ENCODE measurements around the gene POC1B.

POC1B gene

DNA sequence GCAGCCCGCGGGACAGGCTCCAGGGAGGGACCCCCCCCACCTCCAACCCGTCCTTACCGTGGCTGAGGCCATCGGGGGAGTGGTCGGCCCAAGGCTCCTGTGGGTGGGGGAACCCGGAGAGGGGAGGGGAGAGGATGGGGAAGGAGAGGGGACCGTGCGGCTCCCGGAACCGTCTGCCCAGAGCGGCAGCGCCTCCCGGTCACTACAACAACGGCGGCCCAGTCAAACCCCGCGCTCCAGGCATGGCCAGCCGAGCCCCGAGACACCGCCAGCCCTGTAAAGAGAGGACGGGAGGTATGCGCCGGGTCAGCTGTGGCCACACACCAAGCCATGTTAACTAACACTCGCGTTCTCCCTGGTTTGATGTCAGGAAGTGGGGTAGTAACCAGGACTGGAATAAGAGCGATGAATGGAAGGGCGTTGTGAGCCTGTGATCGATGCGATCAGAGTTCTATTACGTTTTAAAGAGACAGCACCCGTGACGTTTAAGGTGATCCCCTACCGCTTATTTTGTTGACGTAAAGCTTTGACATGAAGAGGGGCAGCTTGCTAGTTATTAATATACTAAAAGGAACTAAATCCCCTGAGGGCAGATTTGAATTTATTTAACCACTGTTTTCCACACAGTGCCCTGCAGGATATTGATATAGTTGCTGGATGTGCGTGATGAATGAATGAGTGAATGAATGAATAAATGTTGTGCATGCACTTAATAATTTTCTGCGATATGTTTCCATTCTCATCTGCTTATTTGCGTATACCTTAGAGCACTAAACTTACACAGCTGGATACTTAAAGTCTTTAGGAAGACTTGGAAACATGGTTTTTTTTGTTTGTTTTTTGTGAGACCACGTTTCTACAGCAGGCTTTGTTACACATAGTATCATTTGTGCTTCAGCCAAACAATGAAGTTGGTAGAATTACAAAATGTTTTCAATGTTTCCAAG, at the start of gene POC1B:
POC1B (minus strand) TSS at position 224 of the 947 bp plus-strand sequence; CDS start at position 72, 152 bp downstream.
- DNase-seq (ENCODE audit: low spot score): peak; percentile 85

DNA sequence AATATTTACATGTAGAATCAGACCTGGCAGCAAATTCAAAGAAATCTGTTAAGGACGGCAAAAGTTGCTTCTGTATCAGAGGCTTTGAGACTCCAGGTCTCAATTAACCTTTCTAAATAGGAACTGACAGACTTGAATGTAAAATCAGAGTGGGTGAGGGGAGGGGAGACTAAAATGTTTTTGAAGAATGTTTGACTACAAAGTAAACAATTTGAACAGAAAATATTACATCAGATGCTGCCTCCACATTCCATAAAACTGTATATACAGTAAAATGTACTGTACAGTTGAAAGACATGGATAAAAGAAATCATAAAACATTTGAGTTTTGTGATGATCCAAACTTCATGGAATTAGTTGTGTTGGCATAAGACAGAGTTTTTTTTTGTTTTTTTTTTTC, 49.5 kb upstream of the POC1B start:
- DNase-seq (ENCODE audit: low spot score): no peak

DNA sequence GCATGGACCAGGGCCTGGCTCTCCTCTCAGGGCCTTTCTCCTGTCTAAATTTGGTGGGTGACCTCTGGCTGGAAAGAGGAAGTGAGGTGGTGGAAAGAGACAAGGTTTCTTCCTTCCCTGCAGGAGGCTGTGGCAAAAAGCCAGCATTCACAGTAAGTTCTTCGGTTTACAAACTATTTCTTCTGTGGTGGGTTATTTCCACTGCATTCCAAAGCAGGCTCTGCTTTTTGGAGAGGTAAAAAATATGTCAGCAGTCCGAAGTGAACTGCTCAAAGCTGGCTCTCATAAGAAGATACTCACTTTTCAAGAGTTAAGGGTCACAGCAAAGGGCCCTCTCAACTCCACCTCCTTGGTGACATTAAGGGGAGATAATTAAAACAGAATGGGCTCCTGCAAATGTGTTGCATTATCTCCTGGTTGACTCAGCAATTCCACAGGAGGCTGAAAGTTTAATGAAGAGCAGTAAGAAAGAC, 48.9 kb upstream of the POC1B start:
- DNase-seq (ENCODE audit: low spot score): peak; percentile 15

DNA sequence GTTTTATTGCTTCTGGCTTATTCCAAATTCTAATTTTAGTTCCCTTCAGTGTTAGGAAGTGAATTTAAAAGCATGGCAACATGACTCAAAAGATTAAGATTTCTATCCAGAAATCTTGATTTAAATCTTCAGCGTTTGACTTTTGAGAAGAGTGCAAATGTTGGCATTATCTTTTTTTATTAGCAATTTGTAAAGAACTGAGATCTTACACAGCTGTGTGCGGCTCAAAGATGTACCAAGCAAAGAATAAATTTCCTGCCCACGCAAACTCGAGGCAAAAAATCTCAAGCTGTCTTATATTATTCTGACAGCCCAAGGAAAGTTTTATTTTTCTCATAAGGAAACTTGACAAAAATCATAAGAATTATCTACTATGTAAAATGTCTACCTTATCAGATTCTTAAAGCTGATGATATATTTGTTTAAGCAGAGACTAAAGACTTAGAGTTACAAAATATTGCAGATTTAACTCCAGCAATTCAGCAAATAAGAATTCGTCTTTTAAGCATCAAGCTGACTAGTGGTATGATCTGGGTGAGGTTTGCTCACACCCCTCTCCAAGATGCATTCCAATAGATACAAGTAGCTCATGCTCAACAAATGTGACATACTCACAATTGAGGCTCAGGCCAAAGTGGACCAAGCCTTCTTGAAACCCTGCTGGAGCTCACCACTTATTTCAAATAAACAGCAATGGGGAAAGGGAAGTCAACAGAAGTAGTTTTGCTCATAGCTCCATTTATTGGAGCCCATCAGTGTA, 47.4 kb upstream of the POC1B start:
- DNase-seq (ENCODE audit: low spot score): no peak

DNA sequence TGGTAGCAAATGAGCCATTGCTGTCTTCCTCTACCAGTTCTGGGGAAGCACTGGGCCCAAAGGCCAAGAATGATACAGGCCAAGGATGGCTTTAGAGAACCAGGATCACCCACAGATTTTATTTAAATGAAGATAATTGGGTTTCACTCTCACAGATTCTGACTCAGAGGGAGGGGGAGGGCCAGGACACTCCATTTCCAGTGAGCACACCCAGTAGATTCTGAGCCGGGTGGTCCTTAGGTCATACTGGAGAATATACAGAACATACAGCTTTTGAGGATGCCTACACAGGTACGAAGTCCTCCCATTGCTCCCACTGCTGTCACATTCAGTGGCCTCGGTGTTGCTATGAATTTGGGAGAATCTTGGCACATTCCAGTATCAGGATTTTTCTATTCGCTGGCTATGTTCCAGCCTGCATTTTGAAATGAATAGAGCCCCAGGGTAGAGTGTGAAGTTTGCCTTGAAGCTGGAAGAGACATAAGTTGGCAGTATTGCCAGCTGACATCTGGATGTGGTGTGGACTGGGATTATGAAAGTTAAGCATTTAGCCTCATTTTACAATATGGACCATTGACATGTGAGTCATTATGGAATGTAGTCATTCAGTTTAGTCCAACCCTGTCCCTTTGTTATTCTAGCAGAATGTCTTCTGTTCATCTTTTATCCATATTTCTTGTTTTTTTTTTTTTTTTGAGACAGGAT, 45.8 kb upstream of the POC1B start:
- DNase-seq (ENCODE audit: low spot score): peak; percentile 9

DNA sequence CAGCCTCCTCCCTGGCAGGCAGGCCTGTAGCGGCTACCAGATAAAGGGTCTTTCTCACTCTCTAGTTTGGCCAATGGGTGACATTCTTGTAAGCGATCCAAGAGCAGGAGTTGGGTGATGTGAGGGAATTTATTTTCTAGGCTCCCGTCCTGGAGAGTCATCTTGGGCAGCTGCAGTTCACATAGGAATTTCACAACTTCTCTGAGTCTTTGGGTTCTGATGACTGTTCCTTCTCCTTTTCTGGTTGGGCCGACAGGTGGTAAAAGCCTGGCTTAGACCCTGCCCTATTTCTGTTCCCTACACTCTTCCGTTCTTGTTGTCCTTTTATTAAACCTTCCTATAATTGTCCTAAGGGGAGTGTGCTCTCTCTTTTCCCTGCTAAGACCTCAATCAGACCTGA, 42.6 kb upstream of the POC1B start:
- DNase-seq (ENCODE audit: low spot score): peak; percentile 10

DNA sequence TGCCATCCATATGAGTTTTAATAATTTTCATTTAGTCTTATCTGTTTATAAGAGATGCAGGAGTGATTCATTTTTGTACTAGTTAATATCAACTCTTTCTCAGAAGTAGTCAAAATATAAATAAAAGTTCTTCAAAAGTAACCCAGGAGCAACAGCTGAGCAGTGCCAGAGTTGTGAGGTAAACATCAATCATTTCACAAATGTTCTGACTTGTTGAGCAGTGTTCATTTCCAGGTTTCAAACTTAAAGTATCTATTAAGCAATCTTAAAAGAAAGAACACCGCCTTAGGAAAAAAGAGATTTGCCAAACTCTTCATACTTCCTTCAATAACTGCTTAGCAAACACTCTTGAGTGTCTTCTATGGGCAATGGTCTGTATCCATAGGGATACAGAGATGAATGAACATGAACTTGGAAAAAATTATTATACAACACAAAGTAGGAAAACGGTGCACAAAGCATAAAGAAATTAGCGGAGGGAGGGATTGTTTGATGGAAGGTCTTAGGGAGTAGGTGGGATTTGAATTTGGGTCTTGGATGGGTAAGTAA, 41.9 kb upstream of the POC1B start:
- no peak for DNase-seq (ENCODE audit: low spot score)

DNA sequence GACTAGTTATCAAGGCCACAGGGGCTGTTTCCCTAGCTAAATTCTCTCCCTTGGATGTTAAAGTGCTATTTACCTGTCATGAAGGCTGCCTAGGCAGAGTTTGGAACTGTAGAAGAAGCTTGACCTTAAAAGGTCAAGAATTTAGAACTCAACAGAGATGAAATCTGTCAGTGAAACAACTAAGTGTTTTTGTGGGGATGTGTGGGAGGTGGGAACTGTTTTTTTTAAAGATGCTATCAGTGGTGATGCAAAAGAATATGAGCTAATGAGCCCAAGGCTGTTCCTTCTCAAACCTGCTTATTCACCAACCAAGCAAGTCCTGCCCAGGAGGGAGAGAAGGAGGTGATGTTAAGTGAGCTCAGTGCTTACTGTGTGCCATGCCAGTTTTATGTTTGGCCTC, 40.8 kb upstream of the POC1B start:
- no peak for DNase-seq (ENCODE audit: low spot score)

DNA sequence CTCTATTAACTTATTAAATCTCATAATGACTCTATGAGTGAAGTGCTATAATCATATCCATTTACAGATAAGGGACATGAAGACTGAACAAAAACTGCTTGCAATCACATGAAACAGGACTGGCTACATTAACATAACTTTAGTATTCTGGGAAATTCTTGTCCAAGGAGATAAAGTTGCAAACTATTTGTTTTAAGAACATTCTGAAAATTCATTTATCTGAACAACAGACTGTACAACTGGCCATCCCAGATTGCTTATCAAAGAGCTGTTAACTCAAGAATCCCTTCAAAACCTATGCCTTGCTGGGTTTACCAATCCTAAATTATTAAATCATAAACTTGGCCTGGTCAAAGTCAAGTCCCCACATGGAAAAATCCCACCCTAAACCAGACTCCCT, 39.2 kb upstream of the POC1B start:
- no peak for DNase-seq (ENCODE audit: low spot score)

DNA sequence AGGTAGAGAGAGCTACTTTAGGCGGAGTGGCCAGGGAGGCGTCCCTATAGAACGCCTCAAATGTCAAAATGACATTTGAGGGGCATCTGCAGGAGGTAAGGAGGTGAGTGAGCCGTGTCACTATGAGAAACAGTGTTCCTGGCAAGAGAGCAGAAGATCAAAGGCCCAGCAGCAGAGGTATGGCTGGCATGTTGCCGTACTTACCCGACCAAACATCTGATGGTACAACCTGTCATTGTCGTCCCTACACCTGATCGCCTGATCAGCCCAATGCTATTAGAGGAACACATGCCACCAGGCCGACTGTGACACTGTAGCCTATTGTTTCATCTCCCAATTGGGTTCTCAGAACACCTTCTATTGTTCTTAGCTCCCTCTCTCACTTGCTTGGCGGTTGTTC, 33.9 kb upstream of the POC1B start:
- DNase-seq (ENCODE audit: low spot score): no peak

DNA sequence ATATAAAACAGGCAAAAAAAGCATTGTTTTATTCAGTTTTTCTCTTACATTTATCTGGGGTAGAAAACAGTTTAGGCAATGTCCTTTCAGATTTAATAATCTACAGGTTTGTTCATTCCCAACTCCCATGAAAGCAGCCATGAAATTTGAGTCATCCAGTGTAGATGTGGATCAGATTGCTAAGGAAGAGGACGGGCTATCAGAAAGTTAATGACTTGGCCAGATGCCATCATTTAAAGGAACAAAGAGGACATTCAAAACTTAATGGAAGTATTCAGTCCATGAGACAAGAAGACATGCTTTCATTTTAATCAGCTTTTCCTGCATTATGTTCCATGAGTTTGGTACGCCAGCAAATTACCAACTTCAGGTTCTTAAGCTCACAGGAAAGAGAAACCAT, 31.1 kb upstream of the POC1B start:
- DNase-seq (ENCODE audit: low spot score): no peak

DNA sequence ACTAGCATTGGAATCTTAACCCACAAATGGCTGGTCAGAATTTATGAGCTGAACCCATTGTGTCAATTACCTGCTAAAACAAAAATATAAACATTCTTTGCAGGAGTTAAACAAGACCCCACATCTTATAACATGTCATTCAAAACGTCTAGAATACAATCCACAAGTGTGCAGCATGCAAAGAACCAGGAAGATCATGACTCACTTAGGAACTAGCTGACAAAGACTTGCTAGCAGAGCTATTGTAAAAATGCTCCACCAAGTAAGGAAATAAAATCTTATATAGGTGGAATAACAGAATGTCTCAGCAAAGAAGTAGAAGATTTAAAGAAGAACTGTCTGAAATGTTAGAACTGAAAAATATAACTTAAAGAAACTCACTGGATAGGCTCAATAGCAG, 26.5 kb upstream of the POC1B start:
- DNase-seq (ENCODE audit: low spot score): no peak

DNA sequence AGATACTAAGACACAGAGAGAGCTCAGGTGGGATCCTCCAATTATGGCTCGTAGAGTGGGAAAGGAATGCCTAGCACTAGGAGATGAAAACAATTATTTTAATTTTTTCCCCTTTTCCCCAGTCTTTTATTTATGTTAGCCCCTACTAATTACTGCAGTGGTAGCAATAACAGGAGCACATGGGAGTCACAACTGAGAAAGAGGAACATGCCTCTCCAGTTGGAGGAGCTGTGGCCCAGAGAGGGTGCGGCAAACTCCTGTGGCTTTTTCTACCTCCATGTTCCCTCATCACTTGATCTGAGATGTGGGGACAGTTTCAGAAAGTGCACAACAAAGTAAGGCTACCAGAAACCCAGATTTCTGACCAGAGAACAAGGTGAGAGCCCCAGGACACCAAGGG, 25.9 kb upstream of the POC1B start:
- no peak for DNase-seq (ENCODE audit: low spot score)

DNA sequence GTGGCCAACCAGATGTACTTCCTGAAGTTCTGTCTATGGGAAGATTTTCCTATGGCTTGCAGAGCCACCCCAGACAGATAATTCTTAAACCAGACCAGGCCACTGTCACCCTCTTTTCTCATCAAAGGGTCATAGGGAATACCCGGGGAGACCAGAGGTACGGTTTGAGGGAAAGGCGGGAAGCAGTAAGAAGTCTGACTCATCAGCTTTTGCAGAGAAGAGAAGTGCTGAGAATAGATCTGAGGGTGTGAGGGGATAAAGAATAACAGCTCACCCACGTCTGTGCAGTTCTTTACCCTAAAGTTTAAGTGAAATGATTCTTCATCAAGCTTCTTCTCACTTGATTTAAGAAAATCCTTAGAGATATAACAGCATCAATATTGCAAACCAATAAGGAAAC, 21.3 kb upstream of the POC1B start:
- DNase-seq (ENCODE audit: low spot score): no peak

DNA sequence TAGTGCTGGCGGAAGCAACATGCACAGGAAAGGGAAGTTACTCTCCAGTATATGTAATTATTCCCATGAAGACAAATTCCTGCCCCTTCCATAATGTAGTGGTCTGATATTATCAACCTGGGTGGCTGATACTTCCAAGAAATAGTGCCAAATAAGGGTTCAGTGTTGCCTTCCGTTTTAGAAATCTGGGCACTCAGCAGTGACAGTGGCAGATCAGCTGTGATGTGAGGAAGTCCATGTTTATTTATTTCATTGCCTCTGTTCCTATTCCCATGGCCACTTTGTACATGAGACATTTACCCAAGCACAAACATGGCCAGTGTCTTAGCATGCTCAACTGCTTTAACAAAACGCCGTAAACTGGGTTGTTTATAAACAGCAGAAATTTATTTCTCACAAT, 20.3 kb upstream of the POC1B start:
- DNase-seq (ENCODE audit: low spot score): no peak

DNA sequence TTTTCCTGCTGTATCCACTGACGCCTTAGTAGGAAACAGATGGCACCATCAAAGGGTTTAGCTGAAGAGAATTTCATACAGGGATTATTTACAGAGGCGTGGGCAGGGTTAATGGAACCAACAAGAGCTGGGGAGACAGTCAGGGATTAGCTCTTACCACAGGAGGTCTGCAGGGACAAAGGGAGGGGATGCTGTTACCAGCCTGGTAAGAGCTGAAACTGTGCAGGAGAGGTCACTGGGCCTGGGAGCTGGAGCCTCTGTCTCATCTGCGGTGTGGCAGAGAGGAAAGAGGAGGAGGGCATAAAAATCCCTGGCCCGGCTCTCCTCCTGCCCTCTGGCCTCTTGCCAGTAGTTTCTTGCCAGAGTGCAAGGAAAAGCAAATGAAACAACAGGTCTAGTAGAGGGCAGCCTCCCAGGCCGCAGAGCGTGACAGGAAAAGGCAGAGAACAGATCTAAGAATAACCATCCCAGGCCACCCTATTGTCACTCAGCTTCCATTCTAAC, 18.9 kb upstream of the POC1B start:
- DNase-seq (ENCODE audit: low spot score): no peak

DNA sequence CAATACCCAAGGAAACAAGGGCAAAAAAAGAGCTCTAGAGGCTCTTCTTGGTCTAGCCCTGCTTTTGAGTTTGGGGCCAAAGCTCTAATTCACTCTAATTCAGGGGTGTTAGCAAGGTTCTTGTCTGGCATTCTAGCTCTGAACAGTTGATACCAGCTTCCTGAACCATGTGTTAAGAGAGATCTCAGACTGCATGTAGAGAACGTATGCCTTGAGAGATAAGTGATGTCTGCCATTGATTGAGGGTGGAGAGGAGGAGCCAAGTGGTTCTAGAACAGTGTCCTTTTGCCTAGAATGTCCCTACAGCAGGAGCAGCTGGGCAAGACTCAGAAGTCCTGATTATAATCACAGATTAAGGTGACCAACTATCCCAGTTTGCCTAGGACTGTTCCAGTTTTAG, 18.2 kb upstream of the POC1B start:
- no peak for DNase-seq (ENCODE audit: low spot score)

DNA sequence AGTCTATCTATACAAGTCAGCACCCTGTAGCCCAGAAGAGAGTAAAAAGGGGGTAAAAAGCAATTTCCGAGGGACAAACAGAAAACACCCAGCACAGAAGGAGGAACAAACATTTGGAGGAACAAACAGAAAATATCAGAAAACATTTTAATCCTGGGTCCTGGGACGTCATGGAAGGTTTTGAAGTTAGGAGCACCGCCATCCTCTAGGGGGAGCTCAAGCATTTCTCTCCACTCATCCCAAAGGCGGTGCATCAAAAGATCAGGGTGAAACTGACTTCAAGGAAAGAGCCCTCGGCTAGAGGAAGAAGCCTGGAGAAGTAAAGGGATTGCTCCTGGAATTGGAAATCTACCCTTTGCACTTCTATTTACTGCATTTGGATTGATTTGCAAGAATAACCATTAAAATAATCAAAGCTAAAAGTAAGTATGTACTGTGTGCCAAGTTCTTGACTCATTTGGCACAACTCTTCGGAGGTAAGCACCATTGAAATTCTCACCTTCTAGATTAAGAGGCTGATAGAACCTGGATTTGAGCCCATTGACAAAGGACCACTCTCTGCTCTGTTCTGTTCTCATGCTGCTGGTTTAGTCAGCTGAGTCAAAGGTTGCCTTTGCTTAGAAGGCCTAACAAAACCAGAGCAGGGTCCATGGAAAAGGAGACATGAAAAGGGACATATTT, 17.2 kb upstream of the POC1B start:
- peak; percentile 73 for DNase-seq (ENCODE audit: low spot score)

DNA sequence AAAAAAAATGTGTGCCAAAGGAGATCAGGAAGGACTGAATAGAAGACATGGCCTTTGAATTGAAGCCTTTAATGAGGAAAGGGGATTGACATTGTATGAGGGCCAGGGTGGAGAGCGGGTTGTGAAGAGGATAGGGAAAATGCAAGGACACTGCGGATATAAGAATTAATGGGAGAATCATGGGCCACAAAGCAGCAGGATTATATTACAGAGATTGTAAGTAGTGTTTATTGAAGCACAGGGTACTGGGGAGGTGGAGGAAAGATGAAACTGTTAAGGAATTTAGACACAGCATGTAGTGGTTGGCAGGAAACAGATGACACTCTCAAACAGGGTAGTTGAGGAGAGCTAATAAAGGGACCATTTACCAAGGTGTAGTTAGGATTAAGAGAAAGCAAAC, 16.4 kb upstream of the POC1B start:
- DNase-seq (ENCODE audit: low spot score): no peak

DNA sequence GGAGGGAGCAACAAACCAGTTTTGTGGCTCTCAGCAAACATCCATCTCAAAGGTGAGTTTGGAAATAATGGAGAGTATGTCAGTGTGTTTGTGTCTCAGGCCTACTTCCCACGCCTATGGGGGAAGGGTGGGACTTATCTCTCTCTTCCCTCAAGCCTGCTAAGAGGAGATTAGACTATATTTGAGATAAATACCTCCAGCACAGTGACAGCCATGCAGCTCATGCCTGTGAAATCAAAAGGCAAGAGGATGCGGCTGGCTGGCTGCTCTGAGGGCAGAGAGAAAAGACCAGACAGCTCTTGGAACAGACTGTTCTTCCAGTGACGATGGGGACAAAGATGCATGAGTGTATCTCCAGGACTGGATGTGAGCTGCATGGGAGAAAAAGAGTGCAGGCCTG, 14.7 kb upstream of the POC1B start:
- no peak for DNase-seq (ENCODE audit: low spot score)

DNA sequence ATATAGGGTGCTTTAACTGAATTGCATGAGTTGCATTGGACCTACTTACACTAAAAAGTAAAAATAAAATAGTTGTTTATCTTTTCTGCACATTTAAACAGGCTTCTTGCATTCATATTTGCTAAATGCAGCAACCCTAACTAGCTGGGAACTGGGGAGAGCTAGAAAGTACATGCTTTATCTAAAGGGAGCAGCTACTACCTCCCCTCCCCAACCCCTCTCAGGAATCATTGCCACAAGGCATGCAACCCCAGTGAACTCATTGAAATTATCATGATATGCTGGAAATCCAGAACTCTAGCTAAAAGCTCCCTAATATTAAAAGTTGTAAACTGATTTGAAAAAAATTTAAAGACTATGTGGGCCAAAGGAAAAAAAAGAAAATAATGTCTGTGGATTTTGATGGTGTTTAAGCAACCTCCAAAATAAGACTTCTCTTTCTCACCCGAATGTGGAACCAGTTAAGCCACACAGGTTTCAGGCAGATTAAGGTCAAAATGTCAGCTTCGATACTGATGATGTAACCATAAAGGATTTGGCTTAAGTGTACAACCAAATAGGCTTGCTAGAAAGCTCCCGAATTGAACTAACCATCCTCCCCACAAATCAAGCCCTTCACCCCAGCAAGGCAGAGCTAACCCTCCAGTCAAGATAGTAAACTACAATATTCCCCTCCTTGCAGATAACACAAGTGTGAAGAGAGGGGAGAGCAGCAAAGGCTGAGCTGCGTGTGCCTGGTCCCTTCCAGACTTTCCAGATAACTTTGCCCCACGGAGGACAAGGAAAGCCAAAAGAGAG, 13.8 kb upstream of the POC1B start:
- DNase-seq (ENCODE audit: low spot score): no peak
